ENCODE measurements around the gene S100A6.

Gene S100A6

DNA sequence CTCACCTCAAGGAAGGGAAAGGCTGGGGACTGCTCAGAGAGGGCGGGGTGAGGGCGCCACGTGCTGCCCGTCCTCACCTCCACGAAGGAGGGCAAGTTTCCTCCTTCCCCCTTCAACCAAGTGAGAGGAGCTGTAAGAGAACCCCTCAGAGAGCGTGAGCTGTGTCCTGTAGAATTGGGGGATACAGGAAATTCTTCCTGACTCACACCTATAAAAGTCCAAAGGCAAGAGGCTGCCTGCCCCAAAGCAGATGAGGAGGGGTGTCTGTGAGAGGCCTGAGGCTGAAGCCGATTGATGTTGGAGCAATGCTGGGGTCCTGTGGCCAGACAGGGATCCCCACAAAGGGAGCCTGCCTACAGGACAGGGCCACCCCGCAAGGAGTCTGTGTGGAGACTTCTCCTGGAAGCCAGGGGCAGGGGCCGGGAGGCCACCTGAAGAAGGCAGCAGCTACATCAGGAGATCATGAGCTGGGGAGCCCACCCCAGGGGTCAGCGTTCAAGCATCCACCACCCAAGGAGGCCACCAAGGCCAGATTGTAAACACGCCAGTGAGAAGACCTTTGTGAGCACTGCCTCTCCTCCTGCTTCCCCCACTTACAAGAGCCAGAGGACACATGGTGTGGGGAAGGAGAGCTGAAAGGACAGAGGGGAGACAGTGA lies 27.7 kb downstream of the S100A6 start:
- TF ChIP-seq, protein P1, sequence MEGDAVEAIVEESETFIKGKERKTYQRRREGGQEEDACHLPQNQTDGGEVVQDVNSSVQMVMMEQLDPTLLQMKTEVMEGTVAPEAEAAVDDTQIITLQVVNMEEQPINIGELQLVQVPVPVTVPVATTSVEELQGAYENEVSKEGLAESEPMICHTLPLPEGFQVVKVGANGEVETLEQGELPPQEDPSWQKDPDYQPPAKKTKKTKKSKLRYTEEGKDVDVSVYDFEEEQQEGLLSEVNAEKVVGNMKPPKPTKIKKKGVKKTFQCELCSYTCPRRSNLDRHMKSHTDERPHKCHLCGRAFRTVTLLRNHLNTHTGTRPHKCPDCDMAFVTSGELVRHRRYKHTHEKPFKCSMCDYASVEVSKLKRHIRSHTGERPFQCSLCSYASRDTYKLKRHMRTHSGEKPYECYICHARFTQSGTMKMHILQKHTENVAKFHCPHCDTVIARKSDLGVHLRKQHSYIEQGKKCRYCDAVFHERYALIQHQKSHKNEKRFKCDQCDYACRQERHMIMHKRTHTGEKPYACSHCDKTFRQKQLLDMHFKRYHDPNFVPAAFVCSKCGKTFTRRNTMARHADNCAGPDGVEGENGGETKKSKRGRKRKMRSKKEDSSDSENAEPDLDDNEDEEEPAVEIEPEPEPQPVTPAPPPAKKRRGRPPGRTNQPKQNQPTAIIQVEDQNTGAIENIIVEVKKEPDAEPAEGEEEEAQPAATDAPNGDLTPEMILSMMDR (conservative IDR thresholded peaks at IDR 0.05; ENCODE audit: control insufficient read depth, insufficient read depth, low read depth, low read length): no peak
- no peak for DNase-seq (ENCODE audit: low read depth)
- H3K4me3 ChIP-seq (ENCODE audit: control insufficient read depth, low read depth, low read length): no peak overlapping the region

DNA sequence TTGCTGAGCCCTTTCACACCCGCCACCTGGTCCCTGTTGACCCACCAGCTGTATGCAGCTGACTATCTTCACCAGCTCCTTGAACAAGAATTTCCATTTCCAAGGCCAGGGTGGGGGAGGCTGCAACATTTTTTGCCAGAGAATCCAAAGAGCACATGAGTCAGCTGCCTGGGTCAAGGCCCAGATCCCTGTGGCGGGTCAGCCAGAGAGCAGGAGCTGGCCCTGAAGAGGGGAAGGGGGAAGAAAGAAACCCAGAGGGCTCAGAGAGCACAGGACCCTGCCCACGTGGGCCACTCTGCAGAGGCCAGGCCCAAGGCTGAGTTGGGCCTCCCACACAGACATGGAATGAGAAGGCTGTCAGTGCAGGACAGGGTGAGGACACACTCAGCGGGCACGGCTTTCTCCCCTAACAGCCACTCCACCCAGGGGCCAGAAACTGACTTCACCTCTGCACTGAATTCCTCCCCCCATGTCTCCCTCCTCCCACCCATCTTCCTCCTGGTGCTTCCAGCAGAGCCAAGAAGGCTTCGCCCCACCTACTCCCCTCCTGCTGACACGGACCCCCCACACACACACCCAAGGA lies 28.9 kb downstream of the S100A6 start:
- TF ChIP-seq, protein P1 (conservative IDR thresholded peaks at IDR 0.05; ENCODE audit: control insufficient read depth, insufficient read depth, low read depth, low read length): no peak
- peak overlapping the region; percentile 13 for H3K4me3 ChIP-seq (ENCODE audit: control insufficient read depth, low read depth, low read length)
- peak; percentile 96 for DNase-seq (ENCODE audit: low read depth)

DNA sequence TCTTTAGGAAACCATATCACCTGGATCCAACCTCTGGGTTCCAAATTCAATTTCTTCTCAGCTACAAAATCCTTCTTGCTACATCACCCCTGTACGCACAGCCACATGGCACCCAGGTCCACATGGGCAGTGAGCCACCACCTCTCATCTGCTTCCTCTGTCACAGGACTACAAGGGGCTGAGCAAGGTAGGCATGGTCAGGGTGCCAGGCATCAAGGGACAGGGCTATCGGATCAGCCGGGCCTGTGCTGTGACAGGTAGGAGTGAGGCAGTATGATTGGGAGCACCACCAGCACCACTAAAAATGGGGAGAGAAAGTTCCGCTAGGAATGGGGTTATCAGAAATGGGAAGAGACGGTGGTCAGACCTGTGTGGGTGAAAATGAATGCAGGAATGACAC lies 29.4 kb downstream of the S100A6 start:
- no peak overlapping the region for H3K4me3 ChIP-seq (ENCODE audit: control insufficient read depth, low read depth, low read length)
- TF ChIP-seq, protein P1 (conservative IDR thresholded peaks at IDR 0.05; ENCODE audit: control insufficient read depth, insufficient read depth, low read depth, low read length): no peak
- no peak for DNase-seq (ENCODE audit: low read depth)

DNA sequence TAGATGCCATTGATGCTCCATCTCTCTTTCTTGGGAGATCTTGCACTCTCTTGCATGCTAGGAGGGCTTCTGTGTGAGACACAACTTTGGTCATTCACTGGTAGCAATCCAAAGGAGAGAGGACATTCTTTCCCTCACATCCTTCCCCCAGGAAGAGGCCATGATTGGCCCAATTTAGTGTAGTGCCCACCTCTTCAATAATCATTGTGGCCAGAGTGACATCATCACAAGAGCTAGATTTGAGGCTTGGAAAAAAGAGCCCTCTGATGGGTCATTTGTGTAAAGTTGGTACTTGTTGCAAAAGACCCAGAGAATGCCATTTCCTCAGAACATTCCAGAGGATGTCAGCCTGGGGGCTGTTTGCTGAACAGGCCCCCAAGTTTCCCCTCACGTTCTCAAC lies 30.2 kb downstream of the S100A6 start:
- TF ChIP-seq, protein P1 (conservative IDR thresholded peaks at IDR 0.05; ENCODE audit: control insufficient read depth, insufficient read depth, low read depth, low read length): no peak
- peak; percentile 43 for DNase-seq (ENCODE audit: low read depth)
- H3K4me3 ChIP-seq (ENCODE audit: control insufficient read depth, low read depth, low read length): no peak overlapping the region

DNA sequence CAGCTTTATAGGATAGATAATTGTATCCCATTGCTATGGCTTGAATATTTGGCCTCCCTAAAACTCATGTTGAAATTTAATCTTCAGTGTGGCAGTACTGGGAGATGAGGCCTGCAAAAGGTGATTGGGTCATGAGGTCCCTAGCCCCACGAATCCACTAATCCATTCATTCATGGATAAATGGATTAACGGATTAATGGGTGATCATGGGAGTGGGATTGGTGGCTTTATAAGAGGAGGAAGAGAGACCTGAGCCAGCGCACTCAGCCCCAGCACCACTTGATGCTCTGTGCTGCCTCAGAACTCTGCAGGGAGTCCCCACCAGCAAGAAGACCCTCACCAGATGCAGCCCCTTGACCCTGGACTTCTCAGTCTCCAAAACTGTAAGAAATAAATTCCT lies 32.0 kb downstream of the S100A6 start:
- no peak overlapping the region for H3K4me3 ChIP-seq (ENCODE audit: control insufficient read depth, low read depth, low read length)
- no peak for DNase-seq (ENCODE audit: low read depth)
- TF ChIP-seq, protein P1 (conservative IDR thresholded peaks at IDR 0.05; ENCODE audit: control insufficient read depth, insufficient read depth, low read depth, low read length): no peak

DNA sequence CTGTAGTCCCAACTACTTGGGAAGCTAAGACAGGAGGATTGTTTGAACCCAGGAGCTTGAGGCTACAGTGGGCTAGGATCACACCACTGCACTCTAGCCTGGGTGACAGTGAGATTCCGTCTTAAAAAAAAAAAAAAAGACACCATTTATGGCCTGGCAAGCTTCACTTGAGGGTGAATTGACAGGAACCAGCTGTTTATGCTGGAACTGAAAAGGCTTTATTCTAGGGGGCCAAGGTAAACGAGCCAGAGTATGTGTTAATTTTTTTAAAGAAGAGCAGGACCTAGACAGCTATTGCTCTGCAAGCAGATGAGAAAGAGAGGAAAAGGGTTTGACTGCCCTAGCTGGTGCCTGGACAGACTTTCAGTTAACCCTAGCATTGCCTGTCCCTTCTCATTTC lies 37.0 kb downstream of the S100A6 start:
- TF ChIP-seq, protein P1 (conservative IDR thresholded peaks at IDR 0.05; ENCODE audit: control insufficient read depth, insufficient read depth, low read depth, low read length): no peak
- no peak overlapping the region for H3K4me3 ChIP-seq (ENCODE audit: control insufficient read depth, low read depth, low read length)
- DNase-seq (ENCODE audit: low read depth): no peak

Data from fibroblast of mammary gland (primary cell).